Breast epithelium (tissue), 4 donors: Measurements from ENCODE around the gene EGR4. TPM values are rescaled to one million over a fixed set of nuclear protein-coding genes. Genes with fewer than 3 reads are reported as not detected.

ENCODE experiments used
- DNase-seq, 2 donors: peaks; one replicate each; pipeline ENCODE4 v3.0.0-alpha.2; 2019; ENCODE audit warnings: low spot score in 2 of 2
- H3K27ac ChIP-seq, 2 donors: fragments of 200-600 bp; sonication (generic) in 1 of 2; one replicate each; pipeline ENCODE4 v1.5.1; 2016 to 2019; ENCODE audit warnings: mild to moderate bottlenecking in 1 of 2
- H3K27me3 ChIP-seq, 2 donors: fragments of 200-600 bp; sonication (generic) in 1 of 2; one replicate each; pipeline versions ENCODE4 v1.5.1 to v1.6.0; 2017 to 2019; ENCODE audit warnings: control low read depth in 1 of 2, mild to moderate bottlenecking in 1 of 2
- H3K36me3 ChIP-seq: fragments of 200-600 bp; one replicate; pipeline ENCODE4 v1.5.1; 2019
- H3K4me1 ChIP-seq, 2 donors: fragments of 200-600 bp; sonication (generic); one replicate each; pipeline ENCODE4 v1.5.1; 2016 to 2019; ENCODE audit warnings: control low read depth in 1 of 2
- H3K4me3 ChIP-seq, 3 donors: fragments of 200-600 bp; sonication (generic); 1 replicate in 2 of 3; 2 replicates in 1 of 3; pipeline ENCODE4 v1.5.1; 2016 to 2019; ENCODE audit warnings: mild to moderate bottlenecking in 3 of 3, moderate library complexity in 2 of 3
- H3K9me3 ChIP-seq, 2 donors: fragments of 200-600 bp; sonication (generic) in 1 of 2; one replicate each; pipeline ENCODE4 v1.5.1; 2016 to 2019; ENCODE audit warnings: control low read depth in 1 of 2
- CTCF ChIP-seq, 3 donors: fragments of 450-650 bp; IDR thresholded peaks; one replicate each; pipeline ENCODE4 v1.5.1; 2016 to 2017; ENCODE audit warnings: antibody characterized with exemption in 3 of 3, mild to moderate bottlenecking in 3 of 3, moderate library complexity in 3 of 3
- POLR2A ChIP-seq: fragments of 450-650 bp; IDR thresholded peaks from one replicate; pipeline ENCODE4 v1.6.1; 2016; ENCODE audit warnings: antibody characterized with exemption, mild to moderate bottlenecking, moderate library complexity
- POLR2AphosphoS5 ChIP-seq, 3 donors: sonication (generic); formaldehyde crosslinking; IDR thresholded peaks; one replicate each; pipeline ENCODE4 v1.6.1; 2017; ENCODE audit warnings: antibody characterized with exemption in 3 of 3
- intact Hi-C: fragments of 100-400 bp; cut with DNase I; formaldehyde crosslinking; loops from one replicate; pipeline ENCODE4 v1.15.1; 2023; ENCODE audit warnings: low total_unique reads
- total RNA-seq, 3 donors: library from RNA; depleted of rRNA; stranded (reverse); fragments of >200 nt; gene quantifications; one replicate each; pipeline ENCODE4 v1.1.0, GENCODE V29; 2016

The EGR4 gene
- total RNA-seq, 3 donors from 2014 or later = not detected

DNA sequence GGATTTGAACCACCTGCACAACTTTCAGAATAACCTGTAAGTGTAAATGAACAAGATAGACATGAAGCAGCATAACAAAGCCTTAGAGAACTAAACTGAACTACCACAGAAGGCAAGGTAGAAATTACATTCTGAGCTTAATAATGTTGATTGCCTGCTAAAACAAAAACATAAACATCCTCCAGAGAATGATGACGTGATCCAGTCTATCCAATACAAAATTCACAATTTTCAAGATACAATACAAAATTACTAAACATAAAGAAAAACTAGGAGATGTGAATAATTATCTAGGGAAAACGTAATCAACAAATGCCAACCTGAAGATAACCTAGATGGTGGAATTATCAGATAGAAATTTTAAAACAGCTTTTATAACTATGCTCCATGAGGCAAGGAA, 40.7 kb upstream of the EGR4 start:
- peaks cover 0 to 11% of the 10 kb centered on the region in 2 donors for H3K9me3 ChIP-seq
- H3K36me3 ChIP-seq = no peaks in the 10 kb centered on the region
- intact Hi-C loops = no loop called here
- no peak for DNase-seq
- H3K4me1 ChIP-seq = no peaks in the 10 kb centered on the region
- H3K27me3 ChIP-seq = no peaks in the 10 kb centered on the region
- H3K27ac ChIP-seq = no peak overlapping the region
- H3K4me3 ChIP-seq = no peak overlapping the region
- TF ChIP-seq POLR2AphosphoS5 (IDR thresholded peaks at IDR 0.05) (no peak), CTCF (IDR thresholded peaks at IDR 0.05) (no peak), POLR2A (no peak)

GRCh38 chr2:73333564-73333963, 40.2 kb upstream of the EGR4 start:
- no peaks in the 10 kb centered on the region for H3K36me3 ChIP-seq
- no peak overlapping the region for H3K4me3 ChIP-seq
- TF ChIP-seq POLR2AphosphoS5 (IDR thresholded peaks at IDR 0.05) (no peak), POLR2A (no peak), CTCF (IDR thresholded peaks at IDR 0.05) (no peak)
- intact Hi-C loops = no loop called here
- H3K27ac ChIP-seq = no peak overlapping the region
- H3K4me1 ChIP-seq = no peaks in the 10 kb centered on the region
- H3K27me3 ChIP-seq = no peaks in the 10 kb centered on the region
- H3K9me3 ChIP-seq = peaks cover 0 to 11% of the 10 kb centered on the region in 2 donors
- no peak for DNase-seq

DNA sequence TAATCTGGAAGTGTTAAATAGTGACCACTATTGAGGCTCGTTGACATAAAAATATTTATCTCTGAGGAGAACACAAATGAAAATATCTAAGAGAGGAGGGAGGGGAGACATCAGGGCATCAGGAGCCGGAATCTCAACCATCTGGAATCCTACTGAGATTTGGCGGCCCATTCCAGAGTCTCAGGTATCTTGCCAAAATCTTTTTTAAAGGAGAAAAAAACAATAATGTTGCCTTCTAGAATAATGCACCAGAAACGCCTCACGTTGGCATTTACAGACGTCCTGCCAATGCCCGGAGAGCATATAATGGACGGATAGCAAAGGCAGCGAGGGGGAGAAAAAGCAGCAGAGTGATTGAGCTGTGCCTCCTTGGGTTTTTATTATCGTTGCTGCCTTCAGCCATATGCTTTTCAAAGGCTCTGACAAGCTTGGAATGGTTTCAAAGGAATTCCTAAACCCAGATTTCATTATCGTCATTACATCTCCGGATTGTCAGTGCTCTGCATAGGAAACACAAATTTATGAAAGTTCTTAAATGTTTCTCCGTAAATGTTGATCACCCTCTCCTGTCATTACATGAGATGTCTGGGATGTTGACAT, 30.9 kb upstream of the EGR4 start:
- no peaks in the 10 kb centered on the region for H3K4me1 ChIP-seq
- intact Hi-C loops = no loop called here
- H3K4me3 ChIP-seq = no peak overlapping the region
- H3K36me3 ChIP-seq = no peaks in the 10 kb centered on the region
- peaks cover 0 to 15% of the 10 kb centered on the region in 2 donors for H3K27me3 ChIP-seq
- no peak overlapping the region for H3K27ac ChIP-seq
- no peak for DNase-seq
- TF ChIP-seq POLR2A (no peak), CTCF (IDR thresholded peaks at IDR 0.05) (no peak), POLR2AphosphoS5 (IDR thresholded peaks at IDR 0.05) (no peak)
- H3K9me3 ChIP-seq = no peaks in the 10 kb centered on the region

DNA sequence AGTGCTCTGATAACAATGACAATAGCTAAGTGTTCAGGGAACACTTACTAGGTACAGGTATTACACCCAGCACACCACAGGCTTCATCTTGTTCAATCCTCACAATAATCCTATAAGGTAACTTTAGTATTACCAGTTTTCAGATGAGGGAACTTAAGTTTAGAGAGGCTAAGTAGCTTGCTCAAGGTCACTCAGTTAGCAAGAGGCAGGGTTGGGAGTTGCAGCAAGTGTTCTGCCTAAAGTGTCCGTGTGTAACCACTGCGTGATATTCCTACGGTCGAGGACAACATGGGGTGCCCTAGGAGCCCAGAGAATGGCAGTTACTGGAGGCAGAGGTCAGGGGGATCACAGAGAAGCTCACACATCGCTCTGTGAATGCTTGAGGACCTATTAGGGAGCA, 30.2 kb upstream of the EGR4 start:
- no peak for TF ChIP-seq POLR2A
- no peak for TF ChIP-seq CTCF (IDR thresholded peaks at IDR 0.05)
- TF ChIP-seq POLR2AphosphoS5 (IDR thresholded peaks at IDR 0.05) = no peak
- H3K27ac ChIP-seq = no peak overlapping the region
- no peaks in the 10 kb centered on the region for H3K36me3 ChIP-seq
- H3K4me3 ChIP-seq = no peak overlapping the region
- DNase-seq = no peak
- H3K4me1 ChIP-seq = no peaks in the 10 kb centered on the region
- intact Hi-C loops = no loop called here
- H3K9me3 ChIP-seq = no peaks in the 10 kb centered on the region
- H3K27me3 ChIP-seq = peaks cover 0 to 15% of the 10 kb centered on the region in 2 donors

- Histone ChIP-seq H3K36me3 (no peaks in the 10 kb centered on the region), H3K4me1 (no peaks in the 10 kb centered on the region), H3K27ac (no peak overlapping the region), H3K9me3 (no peaks in the 10 kb centered on the region), H3K27me3 (no peaks in the 10 kb centered on the region), H3K4me3 (no peak overlapping the region)
- DNase-seq = no peak
- no peak for TF ChIP-seq POLR2AphosphoS5 (IDR thresholded peaks at IDR 0.05)
- intact Hi-C loops = no loop called here
These were observed 21.1 kb upstream of the EGR4 start for GRCh38 chr2:73314441-73314840.

DNA sequence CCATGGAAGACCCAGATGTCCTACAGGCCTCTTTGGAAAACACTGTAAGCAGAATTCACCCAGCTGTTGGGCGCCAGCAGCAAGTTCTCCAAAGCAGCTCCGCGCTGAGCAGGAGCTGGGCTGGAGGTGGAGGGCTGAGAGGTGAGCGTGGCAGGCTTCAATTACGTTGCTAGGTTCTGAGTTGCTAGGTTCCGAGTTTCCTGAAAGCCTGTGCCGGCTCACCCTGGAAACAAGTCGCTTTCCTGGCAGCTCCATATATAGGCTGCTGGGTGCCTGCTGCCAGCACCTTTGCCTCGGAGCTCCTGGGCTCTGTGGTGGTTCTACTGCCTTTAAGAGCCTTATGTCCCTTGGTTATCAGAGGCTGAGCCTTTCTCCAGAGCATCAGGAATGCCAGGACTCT, 14.4 kb upstream of the EGR4 start:
- H3K36me3 ChIP-seq = no peaks in the 10 kb centered on the region
- no peak for TF ChIP-seq POLR2A
- TF ChIP-seq CTCF (IDR thresholded peaks at IDR 0.05) = no peak
- no peak for TF ChIP-seq POLR2AphosphoS5 (IDR thresholded peaks at IDR 0.05)
- intact Hi-C loops = no loop called here
- no peak overlapping the region for H3K27ac ChIP-seq
- H3K27me3 ChIP-seq = no peaks in the 10 kb centered on the region
- DNase-seq = no peak
- no peaks in the 10 kb centered on the region for H3K4me1 ChIP-seq
- no peaks in the 10 kb centered on the region for H3K9me3 ChIP-seq
- H3K4me3 ChIP-seq = no peak overlapping the region
